Kidney (tissue), 14 donors: ENCODE measurements around the gene TACC2. TPM values are rescaled to one million over a fixed set of nuclear protein-coding genes. Genes with fewer than 3 reads are reported as not detected.

ENCODE experiments used
- DNase-seq, 5 donors: peaks; one replicate each; pipeline ENCODE4 v3.0.0-alpha.2; 2013 to 2020
- FAIRE-seq: peaks from 2 replicates; lab custom pipeline; 2012; peaks lifted over from hg19 to GRCh38; lab: Jason Lieb, UNC
- H3K27ac ChIP-seq, 2 donors: one replicate each; pipeline ENCODE4 v1.7.0; 2013; ENCODE audit warnings: low read depth in 2 of 2, low read length in 2 of 2, inconsistent platforms in 1 of 2
- H3K27me3 ChIP-seq: one replicate; pipeline ENCODE4 v1.7.1; 2013; ENCODE audit warnings: low read length, inconsistent platforms; ENCODE audit not compliant: control insufficient read depth, insufficient read depth
- H3K36me3 ChIP-seq, 3 donors: one replicate each; pipeline versions ENCODE4 v1.7.0 to v1.7.1; 2013; ENCODE audit warnings: low read length in 3 of 3, control low read depth in 1 of 3, inconsistent platforms in 1 of 3; ENCODE audit not compliant: insufficient read depth in 3 of 3, control insufficient read depth in 2 of 3
- H3K4me1 ChIP-seq, 3 donors: one replicate each; pipeline versions ENCODE4 v1.7.0 to v1.7.1; 2013; ENCODE audit warnings: low read length in 3 of 3, inconsistent platforms in 1 of 3, low read depth in 1 of 3; ENCODE audit not compliant: control insufficient read depth in 2 of 3, insufficient read depth in 2 of 3
- H3K4me3 ChIP-seq, 3 donors: one replicate each; pipeline versions ENCODE4 v1.7.0 to v1.8.1; 2013; ENCODE audit warnings: low read length in 3 of 3, control low read depth in 1 of 3, inconsistent platforms in 1 of 3
- H3K9ac ChIP-seq, 3 donors: one replicate each; pipeline versions ENCODE4 v1.7.0 to v1.7.1; 2013; ENCODE audit warnings: low read length in 3 of 3, control low read depth in 1 of 3, inconsistent platforms in 1 of 3
- H3K9me3 ChIP-seq, 3 donors: one replicate each; pipeline versions ENCODE4 v1.7.0 to v1.7.1; 2013; ENCODE audit warnings: low read length in 3 of 3, control low read depth in 1 of 3, inconsistent platforms in 1 of 3; ENCODE audit not compliant: control insufficient read depth in 2 of 3, insufficient read depth in 1 of 3
- CTCF ChIP-seq: IDR thresholded peaks from 3 replicates; pipeline ENCODE4 v1.5.1; 2012; ENCODE audit warnings: mild to moderate bottlenecking, moderate library complexity, borderline replicate concordance; ENCODE audit not compliant: insufficient read depth; ENCODE audit errors: extremely low read depth
- intact Hi-C: fragments of 100-400 bp; cut with DNase I; formaldehyde crosslinking; loops from one replicate; pipeline ENCODE4 v1.11.1; 2022
- polyA plus RNA-seq: library from polyadenylated mRNA; stranded (reverse); fragments of 350-450 nt; fragmentation: Illumina TruSeq; extraction: RNeasy Lipid Tissue Mini Kit (QIAGEN cat#74804); gene quantifications from one replicate; pipeline ENCODE4 v1.2.3, GENCODE V29; 2014; ENCODE audit warnings: low read depth, low replicate concordance; ENCODE audit not compliant: insufficient read depth
- total RNA-seq: library from RNA; stranded (reverse); fragmentation: NEBNext Ultra II Directional; extraction: Animal tissue kit (Norgen Biotek cat#: 25700); gene quantifications from one replicate; pipeline ENCODE4 v1.2.1, GENCODE V29; 2021
- donor health status: control.
- donor health status: control.
- donor health status: control.
- donor health status: control.
- donor health status: control.
- donor health status: DM: yes; HTN: yes; CAD: no.
- donor health status: Normal renal cell carcinoma (clear cell type).

TACC2 gene
- total and polyA plus RNA-seq, 2 donors from 2014 or later, result 36.4 to 81.0 TPM

GRCh38 chr10:122303271-122304053 lies 314.5 kb downstream of the TACC2 start:
- no peak for FAIRE-seq

More at GRCh38 chr10:122303271-122304053, 314.5 kb downstream of the TACC2 start:
- intact Hi-C loops, result no loop called here
- Histone ChIP-seq H3K27ac (no peak overlapping the region), H3K9ac (no peak overlapping the region), H3K36me3 (no peaks in the 10 kb centered on the region), H3K9me3 (peaks cover 0 to 9% (median 0%) of the 10 kb centered on the region in 3 donors), H3K4me3 (no peak overlapping the region), H3K4me1 (peaks cover 0 to 6% (median 0%) of the 10 kb centered on the region in 3 donors), H3K27me3 (no peaks in the 10 kb centered on the region)
- TF ChIP-seq CTCF, result no peak
- DNase-seq, result no peak

Other genes starting within 250 kb of the TACC2 start
- 31.0 TPM for gene ATE1, start 61.1 kb upstream of the TACC2 start, total RNA-seq
- 9.8 TPM for gene ATE1, start 61.1 kb upstream of the TACC2 start, polyA plus RNA-seq
- gene NSMCE4A, start 13.9 kb upstream of the TACC2 start, total RNA-seq, result 36.4 TPM
- 36.3 TPM for gene NSMCE4A, start 13.9 kb upstream of the TACC2 start, polyA plus RNA-seq